WTC11 (cell line): ENCODE data around the gene NT5C3B. TPM values are rescaled to one million over a fixed set of nuclear protein-coding genes. Genes with fewer than 3 reads are reported as not detected.

ENCODE experiments used
- ATAC-seq: fragments of 200-7000 bp; cut with Tn5 transposase; 2 replicates; pipeline ENCODE4 v1.10.0; 2021; ENCODE audit warnings: mild to moderate bottlenecking, moderate library complexity
- CTCF ChIA-PET: fragments of 300-600 bp; sonication (Branson Sonifier 250); formaldehyde crosslinking; loops from one replicate; lab custom pipeline; 2021; ENCODE audit warnings: antibody characterized with exemption; lab: Charles Lee
- POLR2A ChIA-PET: fragments of 350-600 bp; sonication (Branson Sonifier 250); formaldehyde crosslinking; loops from one replicate; lab custom pipeline; 2021; ENCODE audit warnings: antibody characterized with exemption; lab: Charles Lee
- DNase-seq: peaks from one replicate; pipeline ENCODE4 v3.0.0; 2021; ENCODE audit warnings: low spot score
- H3K27ac Mint-ChIP-seq: 2 replicates; pipeline ENCODE4 v1.8.0; 2021; ENCODE audit warnings: mixed read lengths
- H3K27me3 Mint-ChIP-seq: 2 replicates; pipeline ENCODE4 v1.8.0; 2021; ENCODE audit warnings: low read depth, mild to moderate bottlenecking, moderate library complexity, mixed read lengths
- H3K36me3 Mint-ChIP-seq: 2 replicates; pipeline ENCODE4 v1.8.0; 2021; ENCODE audit warnings: mixed read lengths
- H3K4me1 Mint-ChIP-seq: 2 replicates; pipeline ENCODE4 v1.8.0; 2022; ENCODE audit warnings: mixed read lengths
- H3K4me3 Mint-ChIP-seq: 2 replicates; pipeline ENCODE4 v1.8.0; 2021; ENCODE audit warnings: mild to moderate bottlenecking, moderate library complexity, mixed read lengths
- H3K9me3 Mint-ChIP-seq: 2 replicates; pipeline ENCODE4 v1.8.0; 2021; ENCODE audit warnings: mixed read lengths
- ARID4B ChIP-seq: sonication (generic); formaldehyde crosslinking; IDR thresholded peaks from 2 replicates; pipeline ENCODE4 v1.8.0; 2023; ENCODE audit warnings: missing genetic modification reagents, mild to moderate bottlenecking, borderline replicate concordance
- CREB1 ChIP-seq: sonication (generic); formaldehyde crosslinking; IDR thresholded peaks from 2 replicates; pipeline ENCODE4 v1.8.0; 2023; ENCODE audit warnings: mild to moderate bottlenecking, missing genetic modification reagents
- ETV6 ChIP-seq: sonication (generic); formaldehyde crosslinking; IDR thresholded peaks from 2 replicates; pipeline ENCODE4 v1.8.1; 2022; ENCODE audit warnings: mild to moderate bottlenecking, missing genetic modification reagents
- GABPB1 ChIP-seq: sonication (generic); formaldehyde crosslinking; IDR thresholded peaks from 2 replicates; pipeline ENCODE4 v1.8.1; 2023; ENCODE audit warnings: mild to moderate bottlenecking, missing genetic modification reagents
- GRHL2 ChIP-seq: fragments of 250-450 bp; sonication (Bioruptor Pico); IDR thresholded peaks from 2 replicates; pipeline ENCODE4 v1.8.0; 2022; ENCODE audit warnings: mild to moderate bottlenecking, moderate library complexity; ENCODE audit not compliant: insufficient replicate concordance, severe bottlenecking
- HMGXB4 ChIP-seq: sonication (generic); formaldehyde crosslinking; IDR thresholded peaks from 2 replicates; pipeline ENCODE4 v1.8.1; 2023; ENCODE audit warnings: mild to moderate bottlenecking, moderate library complexity, missing genetic modification reagents
- MAX ChIP-seq: sonication (generic); formaldehyde crosslinking; IDR thresholded peaks from 2 replicates; pipeline ENCODE4 v1.8.0; 2022; ENCODE audit warnings: mild to moderate bottlenecking, missing genetic modification reagents
- MXD4 ChIP-seq: fragments of 250-450 bp; sonication (Bioruptor Pico); IDR thresholded peaks from 2 replicates; pipeline ENCODE4 v1.8.0; 2021; ENCODE audit warnings: mild to moderate bottlenecking, moderate library complexity, borderline replicate concordance
- NFE2L1 ChIP-seq: sonication (generic); formaldehyde crosslinking; IDR thresholded peaks from 2 replicates; pipeline ENCODE4 v1.8.1; 2023; ENCODE audit warnings: missing genetic modification reagents
- NFYB ChIP-seq: sonication (generic); formaldehyde crosslinking; conservative IDR thresholded peaks from 2 replicates; pipeline ENCODE4 v1.8.0; 2022; ENCODE audit warnings: low read depth, missing genetic modification reagents
- NR1H2 ChIP-seq: sonication (generic); formaldehyde crosslinking; IDR thresholded peaks from 2 replicates; pipeline ENCODE4 v1.9.0; 2021; ENCODE audit warnings: mild to moderate bottlenecking, moderate library complexity, missing genetic modification reagents
- SP1 ChIP-seq: sonication (generic); formaldehyde crosslinking; conservative IDR thresholded peaks from 2 replicates; pipeline ENCODE4 v1.8.1; 2022; ENCODE audit warnings: missing genetic modification reagents
- TEAD1 ChIP-seq: sonication (generic); formaldehyde crosslinking; IDR thresholded peaks from 2 replicates; pipeline ENCODE4 v1.8.0; 2022; ENCODE audit warnings: mild to moderate bottlenecking, missing genetic modification reagents
- ZBTB21 ChIP-seq: sonication (generic); formaldehyde crosslinking; IDR thresholded peaks from 2 replicates; pipeline ENCODE4 v1.8.1; 2023; ENCODE audit warnings: mild to moderate bottlenecking, missing genetic modification reagents, borderline replicate concordance
- ZBTB43 ChIP-seq: sonication (generic); formaldehyde crosslinking; IDR thresholded peaks from 2 replicates; pipeline ENCODE4 v1.8.1; 2023; ENCODE audit warnings: mild to moderate bottlenecking, missing genetic modification reagents
- ZNF396 ChIP-seq: fragments of 250-450 bp; sonication (Bioruptor Pico); IDR thresholded peaks from 2 replicates; pipeline ENCODE4 v1.8.0; 2021; ENCODE audit warnings: mild to moderate bottlenecking, moderate library complexity, borderline replicate concordance
- ZNF416 ChIP-seq: fragments of 250-450 bp; sonication (Bioruptor Pico); IDR thresholded peaks from 2 replicates; pipeline ENCODE4 v1.9.0; 2021; ENCODE audit warnings: mild to moderate bottlenecking, inconsistent platforms
- total RNA-seq: library from RNA; stranded (reverse); gene quantifications from 3 replicates; pipeline ENCODE4 v1.2.3, GENCODE V29; 2021

Gene NT5C3B
- total RNA-seq, 1 experiment from 2014 or later = 58.1 TPM

- TF ChIP-seq ARID4B (CRISPR knock-in tag) = no peak
- no peak for TF ChIP-seq MXD4 (CRISPR knock-in tag)
- TF ChIP-seq NR1H2 (CRISPR knock-in tag) = no peak
- peak; percentile 76 for TF ChIP-seq GABPB1 (CRISPR knock-in tag)
- TF ChIP-seq NFYB (CRISPR knock-in tag) = no peak
- TF ChIP-seq TEAD1 = no peak
- peak; percentile 28; the same call in 1 of the 2 replicates for TF ChIP-seq MAX
- TF ChIP-seq HMGXB4 (CRISPR knock-in tag) = no peak
Observed at GRCh38 chr17:41793784-41794539, 42.1 kb downstream of the NT5C3B start (continued).

GRCh38 chr17:41792845-41793783, 42.9 kb downstream of the NT5C3B start:
- Mint-ChIP-seq H3K27me3 (peaks cover 46% of the 10 kb centered on the region), H3K27ac (no peak overlapping the region), H3K4me1 (peaks cover 35% of the 10 kb centered on the region), H3K36me3 (no peaks in the 10 kb centered on the region), H3K9me3 (no peaks in the 10 kb centered on the region), H3K4me3 (peak overlapping the region; percentile 60)
- no peak for DNase-seq
- TF ChIP-seq NFE2L1 (peak; percentile 13; the same call in 1 of the 2 replicates), GRHL2 (CRISPR knock-in tag) (no peak), ZNF416 (CRISPR knock-in tag) (no peak), SP1 (CRISPR knock-in tag) (0 out of 2 replicates have a peak, but pooled peaks have one; percentile 15), ZBTB43 (CRISPR knock-in tag) (0 out of 2 replicates have a peak, but pooled peaks have one; percentile 46), ZBTB21 (CRISPR knock-in tag) (no peak), ARID4B (CRISPR knock-in tag) (no peak), ETV6 (CRISPR knock-in tag) (no peak), ZNF396 (no peak), CREB1 (no peak)
- ATAC-seq = peak; percentile 21
- ChIA-PET CTCF (interaction anchor here (0.6 to 10.1 kb wide), 6 partner anchors 7 to 97 kb away, joined by 3 to 252 read pairs (median 4); partner anchors contain the start of genes JUP and P3H4), POLR2A (interaction anchor here (1.3 to 9.9 kb wide), 4 partner anchors 8 to 630 kb away, joined by 3 to 142 read pairs (median 3); partner anchors contain the start of genes CAVIN1 and JUP)
